Measurements from ENCODE around the gene ADAMTS19.

- TF ChIP-seq CTCF (IDR thresholded peaks at IDR 0.05; ENCODE audit: low read depth, low read length, poor library complexity, severe bottlenecking) (no peak), EZH2phosphoT487 (IDR thresholded peaks at IDR 0.05; ENCODE audit: borderline replicate concordance, low read length) (no peak)
These were observed 198.7 kb downstream of the ADAMTS19 start for GRCh38 chr5:129658801-129659200.
